ENCODE measurements around the gene SCG2. TPM values are rescaled to one million over a fixed set of nuclear protein-coding genes. Genes with fewer than 3 reads are reported as not detected.

The SCG2 gene
- total RNA-seq, 1 experiment from 2014 or later: 19.8 TPM

- ChIA-PET CTCF (no interaction called here), POLR2A (no interaction called here), RAD21 (ENCODE audit: low non-redundant PET in 1 of 2, low total read pairs in 2 of 2, uncharacterized antibody in 2 of 2, unreplicated experiment in 2 of 2) (no interaction called here)
- Histone ChIP-seq H3K36me3 (ENCODE audit: control insufficient read depth in 1 of 2, insufficient read depth in 2 of 2, low read length in 2 of 2) (peaks cover 0 to 20% of the 10 kb centered on the region in 2 experiments; a peak in 1 of 4 replicates), H2AFZ (ENCODE audit: low read depth, low read length, poor library complexity, severe bottlenecking) (no peak overlapping the region), H3K4me3 (replicated peaks in 1 of 2; ENCODE audit: low read depth in 1 of 2, low read length in 2 of 2) (no peak overlapping the region), H3K27ac (ENCODE audit: low read depth, low read length) (peak overlapping the region; percentile 98), H3K4me2 (ENCODE audit: low read length) (no peak overlapping the region), H3K79me2 (ENCODE audit: insufficient read depth, low read length) (peaks cover 38% of the 10 kb centered on the region), H3K9me3 (ENCODE audit: control insufficient read depth in 1 of 2, insufficient read depth in 1 of 2, low read depth in 1 of 2, low read length in 2 of 2) (no peaks in the 10 kb centered on the region), H4K20me1 (ENCODE audit: insufficient read depth) (no peaks in the 10 kb centered on the region), H3K9ac (ENCODE audit: low read length) (no peak overlapping the region), H3K27me3 (ENCODE audit: insufficient read depth, low read length) (no peaks in the 10 kb centered on the region), H3K9me2 (ENCODE audit: insufficient read depth) (no peaks in the 10 kb centered on the region), H3K4me1 (ENCODE audit: control insufficient read depth in 1 of 2, insufficient read depth in 2 of 2, low read length in 2 of 2) (peaks cover 66 to 87% of the 10 kb centered on the region in 2 experiments)
- no TSS peak for BruUV-seq (replicated peaks)
- intact Hi-C loops (cut with micrococcal nuclease): no loop called here
- TF ChIP-seq CBX3 (IDR thresholded peaks at IDR 0.05; ENCODE audit: low read depth) (peak; percentile 22; the same call in 1 of the 2 replicates), SRF (IDR thresholded peaks at IDR 0.05; ENCODE audit: low read depth) (no peak), YY1 (IDR thresholded peaks at IDR 0.05; ENCODE audit: extremely low read depth, insufficient replicate concordance, low read depth, low read length) (no peak)
- TF ChIP-seq, protein P1, sequence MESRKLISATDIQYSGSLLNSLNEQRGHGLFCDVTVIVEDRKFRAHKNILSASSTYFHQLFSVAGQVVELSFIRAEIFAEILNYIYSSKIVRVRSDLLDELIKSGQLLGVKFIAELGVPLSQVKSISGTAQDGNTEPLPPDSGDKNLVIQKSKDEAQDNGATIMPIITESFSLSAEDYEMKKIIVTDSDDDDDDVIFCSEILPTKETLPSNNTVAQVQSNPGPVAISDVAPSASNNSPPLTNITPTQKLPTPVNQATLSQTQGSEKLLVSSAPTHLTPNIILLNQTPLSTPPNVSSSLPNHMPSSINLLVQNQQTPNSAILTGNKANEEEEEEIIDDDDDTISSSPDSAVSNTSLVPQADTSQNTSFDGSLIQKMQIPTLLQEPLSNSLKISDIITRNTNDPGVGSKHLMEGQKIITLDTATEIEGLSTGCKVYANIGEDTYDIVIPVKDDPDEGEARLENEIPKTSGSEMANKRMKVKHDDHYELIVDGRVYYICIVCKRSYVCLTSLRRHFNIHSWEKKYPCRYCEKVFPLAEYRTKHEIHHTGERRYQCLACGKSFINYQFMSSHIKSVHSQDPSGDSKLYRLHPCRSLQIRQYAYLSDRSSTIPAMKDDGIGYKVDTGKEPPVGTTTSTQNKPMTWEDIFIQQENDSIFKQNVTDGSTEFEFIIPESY (IDR thresholded peaks at IDR 0.05; ENCODE audit: extremely low read depth, insufficient replicate concordance, low read length): no peak
- DNase-seq (ENCODE audit: low read depth, low spot score) (no peak), ATAC-seq (no peak)
Measured at GRCh38 chr2:223554923-223555322, 47.2 kb downstream of the SCG2 start.

DNA sequence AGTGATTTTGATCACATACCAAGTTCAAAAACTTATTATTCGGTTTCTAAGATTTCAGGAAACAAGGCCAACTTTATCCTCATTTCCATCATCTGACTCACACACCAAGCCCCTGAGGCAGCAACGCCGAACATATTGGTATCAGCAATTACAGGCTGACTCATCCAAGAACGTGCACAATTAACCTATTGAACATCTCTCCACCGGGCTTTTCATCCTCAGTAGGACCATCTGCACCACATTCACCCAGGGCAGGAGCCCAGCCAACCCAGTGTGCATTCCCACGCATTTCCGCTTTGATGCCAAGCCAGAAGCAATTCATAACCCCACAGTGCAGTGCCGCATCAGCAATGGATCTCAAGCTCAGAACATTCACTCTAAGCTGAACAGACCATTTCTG, 52.9 kb downstream of the SCG2 start:
- DNase-seq (ENCODE audit: low read depth, low spot score) (peak; percentile 99), ATAC-seq (peak; percentile 87)
- Histone ChIP-seq H3K27ac (ENCODE audit: low read depth, low read length) (peak overlapping the region; percentile 98), H3K79me2 (ENCODE audit: insufficient read depth, low read length) (peaks cover 41% of the 10 kb centered on the region), H3K9me3 (ENCODE audit: control insufficient read depth in 1 of 2, insufficient read depth in 1 of 2, low read depth in 1 of 2, low read length in 2 of 2) (no peaks in the 10 kb centered on the region), H3K4me3 (replicated peaks in 1 of 2; ENCODE audit: low read depth in 1 of 2, low read length in 2 of 2) (peak overlapping the region in 1 of 2 experiments; percentile 21; a peak in 2 of 4 replicates), H3K4me1 (ENCODE audit: control insufficient read depth in 1 of 2, insufficient read depth in 2 of 2, low read length in 2 of 2) (peaks cover 56 to 78% of the 10 kb centered on the region in 2 experiments), H3K27me3 (ENCODE audit: insufficient read depth, low read length) (no peaks in the 10 kb centered on the region), H3K4me2 (ENCODE audit: low read length) (peak overlapping the region; percentile 57), H3K9ac (ENCODE audit: low read length) (peak overlapping the region; percentile 64), H3K36me3 (ENCODE audit: control insufficient read depth in 1 of 2, insufficient read depth in 2 of 2, low read length in 2 of 2) (peaks cover 0 to 13% of the 10 kb centered on the region in 2 experiments; a peak in 1 of 4 replicates), H4K20me1 (ENCODE audit: insufficient read depth) (no peaks in the 10 kb centered on the region), H2AFZ (ENCODE audit: low read depth, low read length, poor library complexity, severe bottlenecking) (no peak overlapping the region), H3K9me2 (ENCODE audit: insufficient read depth) (no peaks in the 10 kb centered on the region)
- ChIA-PET CTCF (interaction anchor here (1.0 kb wide), 1 partner anchor 90 kb away, joined by 3 read pairs; no protein-coding TSS in a partner anchor), RAD21 (ENCODE audit: low non-redundant PET in 1 of 2, low total read pairs in 2 of 2, uncharacterized antibody in 2 of 2, unreplicated experiment in 2 of 2) (interaction anchor here in 1 of 2 experiments (1.2 kb wide), 1 partner anchor 9 kb away, joined by 3 read pairs; no protein-coding TSS in a partner anchor), POLR2A (interaction anchor here (1.5 to 2.7 kb wide), 3 partner anchors 10 to 19 kb away, joined by 3 to 12 read pairs (median 3); no protein-coding TSS in a partner anchor)
- BruUV-seq (replicated peaks): no TSS peak
- intact Hi-C loops (cut with micrococcal nuclease): loop anchor here (5.0 kb wide), 1 partner anchor 87 kb away; no protein-coding TSS in a partner anchor
- TF ChIP-seq, protein P2, sequence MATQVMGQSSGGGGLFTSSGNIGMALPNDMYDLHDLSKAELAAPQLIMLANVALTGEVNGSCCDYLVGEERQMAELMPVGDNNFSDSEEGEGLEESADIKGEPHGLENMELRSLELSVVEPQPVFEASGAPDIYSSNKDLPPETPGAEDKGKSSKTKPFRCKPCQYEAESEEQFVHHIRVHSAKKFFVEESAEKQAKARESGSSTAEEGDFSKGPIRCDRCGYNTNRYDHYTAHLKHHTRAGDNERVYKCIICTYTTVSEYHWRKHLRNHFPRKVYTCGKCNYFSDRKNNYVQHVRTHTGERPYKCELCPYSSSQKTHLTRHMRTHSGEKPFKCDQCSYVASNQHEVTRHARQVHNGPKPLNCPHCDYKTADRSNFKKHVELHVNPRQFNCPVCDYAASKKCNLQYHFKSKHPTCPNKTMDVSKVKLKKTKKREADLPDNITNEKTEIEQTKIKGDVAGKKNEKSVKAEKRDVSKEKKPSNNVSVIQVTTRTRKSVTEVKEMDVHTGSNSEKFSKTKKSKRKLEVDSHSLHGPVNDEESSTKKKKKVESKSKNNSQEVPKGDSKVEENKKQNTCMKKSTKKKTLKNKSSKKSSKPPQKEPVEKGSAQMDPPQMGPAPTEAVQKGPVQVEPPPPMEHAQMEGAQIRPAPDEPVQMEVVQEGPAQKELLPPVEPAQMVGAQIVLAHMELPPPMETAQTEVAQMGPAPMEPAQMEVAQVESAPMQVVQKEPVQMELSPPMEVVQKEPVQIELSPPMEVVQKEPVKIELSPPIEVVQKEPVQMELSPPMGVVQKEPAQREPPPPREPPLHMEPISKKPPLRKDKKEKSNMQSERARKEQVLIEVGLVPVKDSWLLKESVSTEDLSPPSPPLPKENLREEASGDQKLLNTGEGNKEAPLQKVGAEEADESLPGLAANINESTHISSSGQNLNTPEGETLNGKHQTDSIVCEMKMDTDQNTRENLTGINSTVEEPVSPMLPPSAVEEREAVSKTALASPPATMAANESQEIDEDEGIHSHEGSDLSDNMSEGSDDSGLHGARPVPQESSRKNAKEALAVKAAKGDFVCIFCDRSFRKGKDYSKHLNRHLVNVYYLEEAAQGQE (IDR thresholded peaks at IDR 0.05; ENCODE audit: low read depth): no peak
- TF ChIP-seq POLR2AphosphoS5 (IDR thresholded peaks at IDR 0.05; ENCODE audit: low read depth, low read length) (peak; percentile 91), YY1 (IDR thresholded peaks at IDR 0.05; ENCODE audit: extremely low read depth, insufficient replicate concordance, low read depth, low read length) (peak; percentile 48), EZH2phosphoT487 (IDR thresholded peaks at IDR 0.05; ENCODE audit: borderline replicate concordance) (no peak), ZNF274 (IDR thresholded peaks at IDR 0.05; ENCODE audit: low read depth, low read length) (no peak), ELF1 (IDR thresholded peaks at IDR 0.05; ENCODE audit: borderline replicate concordance, low read depth) (no peak; the same call in 1 of the 2 replicates), FOSL1 (IDR thresholded peaks at IDR 0.05; ENCODE audit: low read depth) (peak; percentile 100), MAX (IDR thresholded peaks at IDR 0.05) (peak; percentile 89), RAD21 (IDR thresholded peaks at IDR 0.05; ENCODE audit: low read depth) (peak; percentile 61), CEBPB (IDR thresholded peaks at IDR 0.05; ENCODE audit: low read depth) (peak; percentile 94), SRF (IDR thresholded peaks at IDR 0.05; ENCODE audit: low read depth) (peak; percentile 92)
